Inflammatory macrophage treated with lipopolysaccharide for 4 hours (primary cell): Measurements from ENCODE around the gene YBX2.
A peak's percentile ranks its signal among the peaks of the same experiment; 100 is the strongest.

Source experiments
- DNase-seq: peaks from one replicate; pipeline ENCODE4 v3.0.0-alpha.2; 2020

YBX2 gene

GRCh38 chr17:7241783-7242716 lies 52.4 kb downstream of the YBX2 start, which contains the start of gene GABARAP:
TSS of gene GABARAP (minus strand) at chr17:7242449. CDS start at chr17:7242330, 119 bp downstream.
- DNase-seq = peak; percentile 92

- DNase-seq = peak; percentile 31
Observed at GRCh38 chr17:7241090-7241733, 53.2 kb downstream of the YBX2 start.

GRCh38 chr17:7240375-7240774 lies 54.1 kb downstream of the YBX2 start:
- peak; percentile 86 for DNase-seq

GRCh38 chr17:7239091-7240027 lies 55.1 kb downstream of the YBX2 start, which contains the start of gene PHF23:
TSS of gene PHF23 (minus strand) at chr17:7239457. CDS start at chr17:7239279, 178 bp downstream.
- DNase-seq = peak; percentile 99

- DNase-seq = no peak
Observed at GRCh38 chr17:7238420-7239090, 55.9 kb downstream of the YBX2 start.
